Measurements from ENCODE around the gene TAF5L. TPM values are rescaled to one million over a fixed set of nuclear protein-coding genes. Genes with fewer than 3 reads are reported as not detected.

Gene TAF5L
- total and polyA plus RNA-seq, 2 of the 13 experiments (the other 11 are each of a cell fraction or from before 2014, with no cell fraction given), result 10.8 to 18.2 TPM

GRCh38 chr1:229645324-229645993 lies 19.5 kb upstream of the TAF5L start:
- no TSS peak for BruUV-seq (replicated peaks)
- Histone ChIP-seq H3K36me3 (replicated peaks in 1 of 2; ENCODE audit: control insufficient read depth in 1 of 2, insufficient read depth in 2 of 2, low read length in 2 of 2) (peaks cover 29 to 72% of the 10 kb centered on the region in 2 experiments), H3K27ac (ENCODE audit: extremely low read length, insufficient read depth, low read length) (no peak overlapping the region), H3K9me3 (ENCODE audit: low read length) (no peaks in the 10 kb centered on the region), H3K9ac (ENCODE audit: insufficient read depth, low read depth, low read length) (no peak overlapping the region), H3K4me3 (replicated peaks in 1 of 3; ENCODE audit: insufficient read depth in 1 of 3, low read depth in 2 of 3, low read length in 3 of 3) (no peak overlapping the region), H4K20me1 (ENCODE audit: insufficient read depth, low read length) (no peaks in the 10 kb centered on the region), H3K27me3 (ENCODE audit: control insufficient read depth in 1 of 2, insufficient read depth in 2 of 2, low read length in 2 of 2) (no peaks in the 10 kb centered on the region), H3K4me1 (ENCODE audit: insufficient read depth, low read length) (no peaks in the 10 kb centered on the region), H3K4me2 (ENCODE audit: low read depth, low read length) (no peak overlapping the region), H3K79me2 (ENCODE audit: insufficient read depth, low read length) (peaks cover 1% of the 10 kb centered on the region), H2AFZ (ENCODE audit: low read length) (no peak overlapping the region)
- in situ Hi-C loops (cut with HindIII; ENCODE audit: extremely low pct_ligation_motif_present, low pct_unique_long_range_greater_than_20kb) (no loop called here), intact Hi-C loops (cut with micrococcal nuclease; ENCODE audit: unreplicated experiment) (no loop called here)
- CTCF ChIA-PET (ENCODE audit: low intra/inter-chr PET ratio, low total read pairs), result no interaction called here
- 99% methylated on average over 15 of the region's 15 CpGs for WGBS (ENCODE audit: low lambda C conversion rate)
- POLR2A ChIA-PET, result no interaction called here
- FAIRE-seq, result no peak
- ATAC-seq, result no peak
- DNase-seq (ENCODE audit: low spot score), result no peak
- TF ChIP-seq ADNP (CRISPR knock-in tag; IDR thresholded peaks at IDR 0.05) (no peak), KAT2B (IDR thresholded peaks at IDR 0.05; ENCODE audit: borderline replicate concordance, low read depth, low read length) (no peak), KDM2A (CRISPR knock-in tag; IDR thresholded peaks at IDR 0.05; ENCODE audit: borderline replicate concordance, low read depth) (no peak), ZNF142 (CRISPR knock-in tag; IDR thresholded peaks at IDR 0.05) (no peak), BHLHE40 (IDR thresholded peaks at IDR 0.05; ENCODE audit: low read length) (no peak), IKZF1 (IDR thresholded peaks at IDR 0.05) (no peak), AKNA (CRISPR knock-in tag; IDR thresholded peaks at IDR 0.05; ENCODE audit: borderline replicate concordance) (no peak), ZNF766 (CRISPR knock-in tag; IDR thresholded peaks at IDR 0.05; ENCODE audit: borderline replicate concordance) (no peak), ZEB1 (IDR thresholded peaks at IDR 0.05; ENCODE audit: insufficient replicate concordance, low read depth) (no peak), RNF219 (CRISPR knock-in tag; IDR thresholded peaks at IDR 0.05) (no peak), HOXA3 (CRISPR knock-in tag; IDR thresholded peaks at IDR 0.05) (no peak), ZSCAN25 (CRISPR knock-in tag; IDR thresholded peaks at IDR 0.05) (no peak)
